Adipose tissue (tissue), 3 donors: ENCODE results near the gene RUNX1. TPM values are rescaled to one million over a fixed set of nuclear protein-coding genes. Genes with fewer than 3 reads are reported as not detected.

Experiments
- H3K27ac ChIP-seq: one replicate; pipeline ENCODE4 v1.5.1; 2013; ENCODE audit warnings: low read depth, low read length
- WGBS, 3 donors: extraction: QIAGEN DNeasy Blood & Tissue Kit; methylation state at CpG; one replicate each; pipeline ENCODE4 v1.1.7; 2013; 5-methylcytosine and 5-hydroxymethylcytosine counted together
- polyA plus RNA-seq, 3 donors: library from polyadenylated mRNA; stranded (reverse); fragments of 200-250 nt; gene quantifications; one replicate each; pipeline ENCODE4 v1.2.3, GENCODE V29; 2013
- donor health status: healthy with polysubstance abuse.
- donor health status: Bipolar disorder and iron deficiency.
- donor health status: healthy.

Gene RUNX1
- polyA plus RNA-seq, 3 donors = 1.2 to 38.1 (median 10.8) TPM

DNA sequence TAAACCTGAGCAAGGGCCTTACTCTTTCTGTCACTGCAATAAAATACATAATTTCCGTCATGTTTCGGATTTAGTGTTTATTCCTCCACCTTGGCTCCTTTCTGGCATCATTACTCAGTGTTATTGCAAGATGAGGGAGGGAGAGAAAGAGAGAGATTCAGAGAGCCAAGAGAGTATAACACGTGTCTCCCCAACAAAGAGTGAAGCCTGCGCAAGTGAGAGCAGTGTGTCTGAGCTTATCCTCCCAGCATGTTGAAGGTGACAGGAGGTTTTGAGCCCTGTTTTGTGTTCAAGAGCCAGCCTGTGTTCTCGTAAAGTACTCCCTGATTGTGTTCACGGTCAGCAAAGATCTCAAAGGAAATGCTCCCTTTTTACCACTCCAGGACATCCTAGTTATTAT lies 6.3 kb downstream of the RUNX1 start:
- no peak overlapping the region for H3K27ac ChIP-seq
- 78 to 88% (median 86%) methylated on average over 6 of the region's 6 CpGs for WGBS, 3 donors

DNA sequence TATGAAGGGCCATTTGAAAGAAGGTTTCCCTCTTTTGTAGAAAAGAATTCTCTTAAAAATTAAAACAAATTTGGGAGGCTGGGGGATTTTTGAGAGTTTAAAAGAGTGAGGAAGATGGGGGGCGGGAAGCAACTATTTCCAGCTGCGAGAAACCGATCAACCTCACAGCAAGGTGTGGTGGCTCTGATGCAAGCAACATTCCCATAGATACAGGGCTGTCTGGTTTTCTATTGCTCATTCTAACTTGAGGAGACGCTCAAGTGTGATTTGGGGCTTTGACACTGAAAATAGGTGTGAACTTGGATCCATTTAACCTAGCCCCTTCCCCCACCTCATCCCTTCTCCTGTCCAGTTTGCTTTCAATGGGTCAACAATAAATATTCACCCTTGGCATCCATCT lies 7.2 kb downstream of the RUNX1 start:
- 75 to 89% (median 85%) methylated on average over 4 of the region's 4 CpGs for WGBS, 3 donors
- no peak overlapping the region for H3K27ac ChIP-seq

DNA sequence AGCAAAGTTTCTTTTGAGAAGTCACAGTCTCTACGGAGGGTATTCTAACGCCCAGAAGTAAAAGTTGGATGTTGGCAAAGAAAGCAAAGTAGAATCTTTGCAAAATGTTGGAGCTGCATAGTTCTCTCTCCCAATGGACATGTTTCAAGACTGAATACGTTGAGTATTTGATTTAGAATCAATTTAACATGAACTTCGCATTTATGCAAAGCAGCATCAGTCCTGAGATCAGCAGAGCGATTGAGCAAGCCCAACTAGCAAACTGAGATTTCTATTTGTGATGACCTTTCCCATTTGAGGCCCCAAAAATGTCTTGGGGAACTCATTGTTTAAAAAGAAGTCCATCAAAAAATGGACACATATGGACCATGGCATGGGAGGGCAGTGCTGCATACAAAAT lies 8.0 kb downstream of the RUNX1 start:
- no peak overlapping the region for H3K27ac ChIP-seq
- 78 to 94% (median 82%) methylated on average over 5 of the region's 5 CpGs for WGBS, 3 donors

DNA sequence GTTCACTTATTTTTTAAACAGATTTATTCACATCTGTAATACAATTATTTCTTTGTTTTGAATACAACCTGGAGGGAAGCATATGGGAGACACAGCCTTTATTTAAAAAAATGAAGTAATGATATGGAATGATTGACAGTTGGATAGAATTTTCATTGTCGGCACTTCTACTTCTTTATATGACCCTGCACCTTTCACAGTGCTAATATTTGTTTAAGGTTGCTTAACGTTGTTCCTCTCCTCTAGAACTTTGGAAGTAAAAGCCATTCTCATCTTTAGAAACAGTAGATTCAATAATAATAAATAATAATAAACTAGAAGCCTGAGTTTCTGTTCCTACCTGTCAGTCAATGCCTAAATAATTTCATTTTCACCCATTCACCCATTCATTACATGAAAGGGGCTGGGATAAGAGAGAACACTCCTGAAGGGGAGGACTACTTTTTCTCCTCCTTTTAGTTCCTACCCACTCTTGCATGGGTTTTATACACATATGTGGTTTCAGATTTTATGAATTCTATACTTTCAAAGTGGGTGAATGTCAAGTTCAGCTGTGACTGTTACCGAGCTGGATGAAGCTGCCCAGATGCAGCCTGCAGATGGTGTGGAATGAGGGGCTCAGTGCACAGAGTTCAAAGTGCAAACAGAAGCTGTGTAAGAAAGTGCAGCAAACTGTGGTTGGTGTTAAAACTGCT lies 9.4 kb downstream of the RUNX1 start:
- 27 to 46% (median 41%) methylated on average over 3 of the region's 3 CpGs for WGBS, 3 donors
- no peak overlapping the region for H3K27ac ChIP-seq

DNA sequence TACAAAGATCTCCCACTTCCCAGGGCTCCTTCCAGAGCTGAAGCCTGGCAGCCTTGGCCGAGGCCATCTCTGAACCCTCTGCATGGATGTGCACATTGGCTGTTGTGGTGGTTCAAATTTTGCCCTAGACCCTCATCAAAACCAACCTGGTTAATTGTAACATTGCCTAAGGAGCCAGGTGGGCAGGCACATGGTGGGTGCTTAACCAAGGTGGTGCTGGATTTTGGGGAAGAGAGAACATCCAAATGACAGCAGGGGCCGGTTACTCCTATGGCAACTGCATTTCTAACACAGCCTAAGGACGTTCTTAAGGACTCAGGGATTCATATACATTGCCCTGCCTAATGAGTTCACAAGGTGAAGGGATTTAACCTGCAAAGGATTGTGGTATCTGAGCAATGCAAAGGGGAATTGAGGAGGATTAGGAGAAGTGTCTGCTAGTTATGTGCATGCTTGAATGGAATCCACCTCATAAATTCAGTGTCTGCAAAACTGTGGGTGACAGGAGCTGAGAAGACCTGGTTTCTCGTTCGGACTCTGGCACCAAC lies 10.3 kb downstream of the RUNX1 start:
- no peak overlapping the region for H3K27ac ChIP-seq
- WGBS, 3 donors = 80 to 84% (median 81%) methylated on average over 5 of the region's 5 CpGs

DNA sequence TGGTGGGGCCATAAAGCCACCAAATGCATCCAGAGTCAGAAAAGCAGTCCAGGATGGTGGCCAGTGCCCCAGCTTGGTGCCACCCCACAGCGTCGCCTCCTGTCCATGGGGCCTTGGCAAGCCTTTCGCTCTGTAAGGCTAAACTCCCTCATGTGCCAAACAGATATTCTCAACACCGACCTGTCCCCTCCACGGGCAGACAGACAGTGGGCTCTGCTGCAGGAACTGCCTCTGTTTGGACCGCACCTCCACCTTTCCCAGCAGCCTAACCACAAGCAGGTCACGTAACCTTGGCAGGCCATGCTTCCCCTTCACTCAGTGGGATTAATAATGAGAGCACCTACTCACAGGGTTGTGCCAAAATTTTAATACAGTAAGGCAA lies 11.7 kb downstream of the RUNX1 start:
- WGBS, 3 donors = 83 to 91% (median 85%) methylated on average over 7 of the region's 7 CpGs
- no peak overlapping the region for H3K27ac ChIP-seq

DNA sequence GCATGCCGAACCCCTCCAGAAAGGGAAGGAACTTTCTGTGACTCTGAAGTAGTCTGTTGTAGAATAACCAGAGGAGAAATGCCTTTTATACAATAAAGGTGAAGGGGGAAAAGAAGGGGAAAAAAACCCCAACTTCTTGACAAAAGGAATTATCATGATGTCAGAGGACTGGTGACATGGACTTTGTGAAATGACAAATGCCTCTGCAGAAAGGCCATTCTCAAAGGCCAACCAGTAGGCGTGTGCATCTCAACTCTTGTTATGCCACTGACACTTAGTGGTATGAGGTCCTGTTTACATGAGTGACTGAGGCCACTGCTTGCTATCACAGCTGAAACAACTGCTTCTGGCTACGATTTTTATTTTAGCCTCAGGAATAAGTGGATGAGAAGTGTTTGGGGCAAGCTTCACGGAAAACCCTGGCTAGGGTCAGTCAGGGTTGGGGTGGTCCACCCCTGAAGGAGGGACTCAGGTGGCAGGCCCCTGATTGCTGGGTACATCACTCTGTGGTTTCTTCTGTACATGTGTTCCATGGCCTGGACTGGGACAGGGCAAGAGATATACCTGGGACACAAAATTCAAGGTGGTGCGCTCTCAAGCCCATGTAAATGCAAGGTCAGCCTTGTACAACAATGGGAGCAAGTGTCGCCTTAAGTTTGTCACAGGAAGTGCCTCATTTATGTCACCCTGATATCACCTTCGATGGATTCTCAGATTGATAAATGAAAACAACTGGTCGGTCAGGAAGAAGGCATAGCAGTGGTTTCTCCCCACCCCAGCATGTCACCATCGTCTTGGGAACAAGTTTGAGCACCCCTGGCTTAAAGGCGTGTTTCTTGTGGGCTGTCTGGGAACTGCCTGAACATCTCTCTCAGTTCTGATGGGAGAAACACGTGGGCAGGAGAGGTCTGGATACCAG lies 12.4 kb downstream of the RUNX1 start:
- WGBS, 3 donors = 66 to 79% (median 73%) methylated on average over 11 of the region's 11 CpGs
- H3K27ac ChIP-seq = no peak overlapping the region

GRCh38 chr21:35035581-35035980 lies 13.5 kb downstream of the RUNX1 start:
- no peak overlapping the region for H3K27ac ChIP-seq
- WGBS, 3 donors = 83 to 86% (median 85%) methylated on average over 8 of the region's 8 CpGs

DNA sequence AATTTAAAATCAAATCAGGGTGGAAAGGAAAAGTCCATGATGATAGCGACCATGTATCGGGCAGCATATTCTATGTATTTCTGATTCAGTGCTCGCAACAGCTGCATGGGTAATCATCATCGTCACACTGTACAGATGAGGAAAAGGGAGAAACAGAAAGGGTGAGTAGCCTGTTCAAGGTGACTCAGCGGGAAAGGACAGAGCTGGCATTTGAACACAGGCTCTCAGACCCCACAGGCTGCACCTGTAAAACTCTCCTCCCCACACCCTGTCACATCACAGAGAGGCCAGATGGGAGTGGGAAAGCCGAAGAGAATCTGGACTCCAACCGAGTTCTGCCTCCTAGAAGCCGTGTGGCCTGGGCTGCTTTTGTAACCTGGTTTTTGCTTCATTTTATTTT lies 14.0 kb downstream of the RUNX1 start:
- no peak overlapping the region for H3K27ac ChIP-seq
- WGBS, 3 donors = 89 to 92% (median 90%) methylated on average over 8 of the region's 8 CpGs

GRCh38 chr21:35034203-35034926 lies 14.7 kb downstream of the RUNX1 start:
- WGBS, 3 donors = 90 to 92% (median 92%) methylated on average over 9 of the region's 9 CpGs
- H3K27ac ChIP-seq = no peak overlapping the region

- H3K27ac ChIP-seq = no peak overlapping the region
- 69 to 85% (median 73%) methylated on average over 2 of the region's 2 CpGs for WGBS, 3 donors
These were observed 16.4 kb downstream of the RUNX1 start for GRCh38 chr21:35032474-35033263.

DNA sequence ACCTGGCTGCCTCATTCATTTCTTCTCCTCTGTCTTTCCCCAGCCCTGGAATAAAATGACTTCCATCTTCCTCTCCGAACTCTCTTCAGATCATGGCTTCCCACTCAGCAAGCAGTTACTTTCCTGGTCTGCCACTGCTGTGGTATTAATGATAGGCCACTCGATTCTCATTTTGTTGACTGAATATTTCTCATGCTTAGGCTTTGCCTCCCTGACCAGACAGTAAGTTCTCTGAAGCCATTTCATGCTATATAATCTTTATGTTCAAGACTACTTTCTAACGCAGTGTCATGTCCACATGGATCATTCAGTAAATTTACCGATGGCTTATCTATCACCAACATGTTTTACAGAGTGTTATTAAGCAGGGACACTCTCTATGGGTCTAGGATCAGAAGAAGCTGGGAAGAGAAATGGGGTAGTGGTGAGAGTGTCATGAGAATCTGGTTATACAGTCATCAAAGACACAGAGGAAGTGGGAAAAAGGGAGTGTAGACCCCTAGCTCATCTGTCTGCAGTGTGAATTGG lies 20.6 kb downstream of the RUNX1 start:
- WGBS, 3 donors = 84 to 92% (median 87%) methylated on average over 4 of the region's 4 CpGs

DNA sequence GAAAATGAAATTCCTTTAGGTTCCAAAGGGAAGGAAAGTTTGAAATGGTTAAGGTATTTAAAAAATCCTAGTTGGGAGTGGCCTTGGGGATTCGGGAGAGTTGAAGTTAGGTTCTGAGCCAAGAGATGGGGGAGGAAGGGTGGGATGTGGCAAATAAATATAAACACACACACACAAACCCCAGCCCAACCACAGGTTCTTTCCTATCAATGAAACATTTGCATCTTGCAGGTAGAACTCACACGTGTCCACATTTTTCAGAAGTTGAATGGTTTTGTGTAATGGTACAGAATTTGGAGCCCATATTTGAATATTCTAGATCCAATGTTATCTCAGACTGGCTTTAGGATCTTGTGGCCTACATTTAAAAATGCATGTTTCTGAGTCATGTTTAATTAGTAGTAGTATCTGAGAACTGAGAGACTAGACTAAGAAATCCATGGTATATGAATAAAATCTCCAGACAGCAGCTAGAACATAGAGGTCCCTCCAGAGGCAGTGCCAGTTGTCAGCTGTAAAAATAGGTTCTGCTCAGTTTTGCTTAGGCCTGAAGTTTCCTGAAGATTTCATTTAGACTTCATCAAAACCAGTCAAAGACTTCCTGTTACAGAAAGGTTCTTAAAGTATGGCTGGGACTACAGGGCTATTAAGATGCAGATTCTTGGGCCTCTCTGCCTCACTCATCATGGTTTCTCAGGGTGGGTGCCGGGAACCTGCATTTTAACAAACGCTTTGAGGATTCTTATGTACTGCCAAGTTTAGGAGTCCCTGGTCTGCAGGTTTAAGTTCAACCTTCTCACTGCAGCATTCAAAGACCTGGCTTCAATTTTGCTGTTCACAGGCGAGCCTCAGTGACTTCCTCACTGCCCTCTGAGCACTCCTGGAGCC lies 21.3 kb downstream of the RUNX1 start:
- 57 to 73% (median 58%) methylated on average over 5 of the region's 5 CpGs for WGBS, 3 donors
- H3K27ac ChIP-seq = no peak overlapping the region

More for the DNA sequence above, 20.6 kb downstream of the RUNX1 start:
- no peak overlapping the region for H3K27ac ChIP-seq

DNA sequence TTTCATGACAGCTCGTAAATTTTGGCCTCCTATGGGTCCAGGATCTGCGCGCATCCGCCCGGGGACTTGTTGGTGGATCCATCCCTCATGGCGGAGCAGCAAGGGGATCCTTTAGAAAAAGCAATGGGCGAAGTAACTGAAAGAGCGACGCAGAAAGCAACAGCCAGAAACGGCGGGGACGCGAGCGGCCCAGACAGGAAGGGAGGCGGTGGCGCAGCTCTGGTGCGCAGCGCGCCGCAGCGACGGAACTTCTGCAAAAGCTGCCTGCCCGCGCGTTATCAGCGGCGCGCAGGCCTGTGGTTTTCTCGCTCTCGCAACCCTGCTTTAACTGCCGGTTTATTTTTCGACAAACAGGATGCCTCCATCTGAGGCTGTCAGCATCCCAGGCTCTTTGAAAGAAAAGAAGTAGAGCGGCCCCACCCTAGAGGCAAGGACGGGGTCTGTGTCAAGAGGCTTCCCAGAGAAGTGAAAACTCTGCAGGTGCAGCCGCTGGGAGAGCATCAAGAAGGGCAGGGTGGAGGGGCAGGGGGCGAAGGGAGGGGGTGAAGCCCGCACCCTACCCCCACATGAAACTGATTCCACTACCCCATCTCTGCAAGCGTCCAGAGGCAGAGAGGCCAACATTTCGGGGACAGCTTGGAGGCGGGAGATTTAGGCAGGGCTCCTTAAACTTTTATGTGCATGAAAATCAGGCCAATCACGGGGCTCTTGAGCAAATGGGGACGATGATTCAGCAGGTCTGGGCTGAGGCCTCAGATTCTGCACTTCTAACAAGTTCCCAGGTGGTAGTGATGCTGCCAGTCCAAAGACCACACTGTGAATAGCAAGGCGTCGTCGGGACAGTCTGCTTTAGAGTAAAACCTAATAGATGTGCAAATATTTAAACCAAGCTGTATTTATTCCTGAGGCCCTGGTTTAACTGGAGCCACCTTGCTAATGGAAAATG lies 22.2 kb downstream of the RUNX1 start:
- WGBS, 3 donors = 9 to 41% (median 12%) methylated on average over 45 of the region's 45 CpGs

DNA sequence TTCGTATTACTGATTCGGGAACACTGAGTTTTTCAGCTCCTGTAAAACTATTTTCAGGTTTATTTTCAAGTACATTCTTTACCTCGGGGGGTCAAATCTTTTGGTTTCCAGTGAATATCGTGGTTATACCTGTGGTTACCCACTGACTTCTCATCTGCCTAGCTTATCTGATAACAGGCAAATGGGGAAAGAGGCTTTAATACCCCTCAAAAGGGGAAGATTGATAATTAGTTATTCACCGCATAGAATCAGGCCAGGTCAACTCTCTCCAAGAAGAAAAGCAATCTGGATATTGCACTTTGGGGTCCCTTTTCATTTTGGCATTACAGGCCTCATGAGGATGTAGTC lies 23.0 kb downstream of the RUNX1 start:
- 53 to 81% (median 57%) methylated on average over 5 of the region's 5 CpGs for WGBS, 3 donors
- no peak overlapping the region for H3K27ac ChIP-seq

More for the DNA sequence above, 22.2 kb downstream of the RUNX1 start:
- H3K27ac ChIP-seq = peak overlapping the region; percentile 28
